ENCODE measurements around the gene CYP4V2.

- TF ChIP-seq EZH2 (IDR thresholded peaks at IDR 0.05; ENCODE audit: insufficient read depth, poor library complexity, severe bottlenecking), result no peak
- no peak for TF ChIP-seq EZH2phosphoT487 (IDR thresholded peaks at IDR 0.05; ENCODE audit: insufficient read depth, low read depth)
Measured at GRCh38 chr4:186221624-186222023, 30.3 kb downstream of the CYP4V2 start.

Measured in GM23248 (cell line).